GM21737 (cell line): ENCODE data around the gene PPY.
"Not testable (repeated sequence)": the region's sequence is repeated elsewhere in the genome, so short reads cannot be mapped to it uniquely, and the experiment has no call there.

Experiments used
- ATAC-seq: cut with Tn5 transposase; IDR thresholded peaks from one replicate; pipeline ENCODE4 v1.9.1; 2021; ENCODE audit warnings: mild to moderate bottlenecking, moderate library complexity; ENCODE audit not compliant: unreplicated experiment

PPY gene

DNA sequence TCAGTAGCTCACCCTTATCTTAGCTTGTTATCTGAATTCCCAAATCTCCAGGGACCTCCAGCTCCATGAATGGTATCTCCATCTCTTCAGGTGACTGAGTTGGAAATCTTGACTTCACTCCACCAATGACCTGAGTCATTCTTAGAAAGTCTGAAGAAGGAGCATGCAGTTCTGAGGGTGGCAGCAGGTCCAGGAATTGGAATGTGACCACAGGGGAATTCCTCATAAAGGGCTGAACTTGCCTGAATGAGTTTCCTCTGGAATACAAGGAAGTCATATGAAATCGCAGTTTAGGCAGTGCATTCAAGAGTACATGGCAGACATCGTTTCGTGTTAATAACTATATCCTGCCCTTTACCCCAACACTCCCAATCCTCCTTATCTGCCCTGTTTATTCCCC lies 24.0 kb upstream of the PPY start:
- no peak for ATAC-seq

DNA sequence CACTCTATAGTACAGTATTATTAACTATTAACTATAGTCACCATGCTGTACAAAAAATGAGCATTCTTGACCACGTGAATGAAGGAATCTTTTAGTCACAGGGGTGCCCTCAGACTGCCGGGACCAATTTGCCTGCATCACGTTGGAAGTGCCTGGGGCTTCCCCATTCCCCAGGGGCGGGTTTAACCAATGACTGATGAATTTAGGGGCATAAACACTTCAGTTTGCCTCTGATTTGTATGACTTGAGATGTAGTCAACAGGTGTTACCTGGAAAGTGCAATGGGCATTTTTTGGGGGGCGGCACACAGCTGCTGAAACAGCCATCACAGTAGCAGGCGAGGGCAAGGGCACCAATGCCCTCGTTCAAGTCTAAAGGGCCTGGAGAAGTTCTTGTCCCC lies 20.2 kb upstream of the PPY start:
- no peak for ATAC-seq

DNA sequence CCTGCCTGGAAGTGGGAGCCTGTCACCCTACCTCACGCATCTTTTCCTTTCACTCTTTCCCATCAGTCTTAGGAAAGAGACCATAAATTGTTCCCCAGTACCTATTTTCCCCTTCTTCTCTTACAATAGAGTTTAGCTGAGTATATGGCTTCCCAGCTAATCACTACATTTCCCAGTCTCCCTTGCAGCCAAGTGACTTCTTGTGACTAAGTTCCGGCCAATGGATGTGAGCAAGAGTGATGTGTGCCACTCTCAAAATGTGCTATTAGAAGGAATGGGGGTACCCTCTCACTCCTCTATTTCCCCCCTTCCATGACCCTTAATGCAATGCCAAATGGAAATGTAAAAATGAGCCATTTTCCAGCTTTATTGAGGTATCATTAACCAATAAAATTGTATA lies 19.7 kb upstream of the PPY start:
- ATAC-seq = no peak

DNA sequence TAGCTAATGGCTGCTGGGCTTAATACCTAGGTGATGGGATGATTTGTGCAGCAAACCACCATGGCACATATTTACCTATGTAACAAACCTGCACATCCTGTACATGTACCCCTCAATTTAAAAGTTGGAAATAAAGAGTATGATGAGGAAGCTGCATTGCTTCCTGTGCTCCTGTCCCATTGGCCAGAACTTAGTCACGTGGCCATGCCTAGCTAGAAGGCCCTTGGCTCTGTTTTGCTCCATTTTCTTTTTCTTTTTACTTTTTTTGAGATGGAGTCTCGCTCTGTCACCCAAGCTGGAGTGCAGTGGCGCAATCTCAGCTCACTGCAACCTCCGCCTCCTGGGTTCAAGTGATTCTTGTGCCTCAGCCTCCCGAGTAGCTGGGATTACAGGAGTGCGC lies 19.0 kb upstream of the PPY start:
- not testable (repeated sequence) for ATAC-seq

DNA sequence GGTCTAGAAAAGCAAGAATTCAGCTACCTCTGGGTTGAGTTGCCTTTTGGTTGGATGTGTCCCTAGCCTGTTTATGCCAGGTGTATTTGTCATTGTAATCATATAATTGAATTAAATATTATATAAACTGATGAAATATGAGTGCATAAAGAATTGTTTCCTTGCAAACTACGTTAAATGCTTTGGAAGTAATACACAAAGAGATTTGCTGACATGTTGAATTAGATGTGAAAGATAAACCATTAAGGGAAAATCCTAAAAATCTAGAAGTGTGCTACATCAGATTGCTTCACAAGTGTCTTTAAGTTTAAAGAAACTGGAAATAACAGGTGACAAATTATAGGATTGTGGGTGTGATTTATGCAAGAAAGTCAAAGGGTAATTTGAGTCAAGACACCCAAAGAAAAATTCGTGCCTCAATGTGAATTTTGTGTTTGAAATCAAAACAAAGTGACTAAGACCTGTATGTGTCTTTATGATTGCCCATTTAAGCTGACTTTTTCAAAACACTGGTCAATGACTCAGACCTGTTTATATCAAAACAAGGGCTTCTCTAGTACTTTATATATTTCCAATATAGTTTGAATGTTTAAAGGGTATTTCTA lies 16.6 kb upstream of the PPY start:
- no peak for ATAC-seq

DNA sequence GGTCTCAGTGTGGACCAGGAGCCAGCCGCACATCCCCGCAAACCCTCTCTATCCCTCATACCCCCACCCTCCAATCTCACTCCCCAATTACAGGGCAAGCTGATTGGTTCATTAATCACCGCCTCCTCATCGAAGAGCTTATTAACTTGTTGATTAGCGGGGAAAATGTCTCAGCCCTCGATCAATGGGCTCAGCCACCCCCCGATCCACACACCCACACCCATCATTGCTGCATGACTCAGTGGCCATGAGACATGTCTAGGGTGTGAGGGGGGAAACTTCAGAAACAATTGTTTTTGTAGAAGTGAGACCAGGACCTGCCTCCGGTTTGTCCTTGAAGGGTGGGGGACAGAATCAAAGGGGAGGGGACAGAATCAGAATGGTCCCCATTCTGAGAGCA lies 13.9 kb upstream of the PPY start:
- ATAC-seq = no peak

DNA sequence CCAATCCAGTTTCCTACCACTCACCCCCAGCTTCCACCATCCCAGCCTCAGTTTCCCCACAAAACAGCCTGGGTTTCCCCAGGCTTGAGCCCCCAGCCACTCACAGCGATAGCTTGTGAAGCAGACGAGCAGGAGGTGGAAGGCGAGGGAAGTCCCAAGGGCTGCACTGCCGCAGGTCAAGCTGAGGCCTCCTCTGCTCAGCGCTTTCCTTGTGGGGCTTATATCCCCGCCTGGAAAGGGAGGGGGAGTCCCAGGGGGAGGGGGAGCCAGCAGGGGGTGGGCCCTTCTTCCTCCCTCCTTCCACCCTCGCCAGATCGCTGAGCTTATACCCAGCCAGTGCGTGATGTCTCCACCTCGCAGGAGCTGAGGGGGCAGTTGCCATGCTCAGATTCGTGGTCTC lies 11.5 kb upstream of the PPY start, which contains the start of gene PYY:
Gene PYY, minus strand, starts transcription at position 195 of the 400 bp plus-strand sequence. CDS start 457 bp downstream, outside the sequence.
- no peak for ATAC-seq

DNA sequence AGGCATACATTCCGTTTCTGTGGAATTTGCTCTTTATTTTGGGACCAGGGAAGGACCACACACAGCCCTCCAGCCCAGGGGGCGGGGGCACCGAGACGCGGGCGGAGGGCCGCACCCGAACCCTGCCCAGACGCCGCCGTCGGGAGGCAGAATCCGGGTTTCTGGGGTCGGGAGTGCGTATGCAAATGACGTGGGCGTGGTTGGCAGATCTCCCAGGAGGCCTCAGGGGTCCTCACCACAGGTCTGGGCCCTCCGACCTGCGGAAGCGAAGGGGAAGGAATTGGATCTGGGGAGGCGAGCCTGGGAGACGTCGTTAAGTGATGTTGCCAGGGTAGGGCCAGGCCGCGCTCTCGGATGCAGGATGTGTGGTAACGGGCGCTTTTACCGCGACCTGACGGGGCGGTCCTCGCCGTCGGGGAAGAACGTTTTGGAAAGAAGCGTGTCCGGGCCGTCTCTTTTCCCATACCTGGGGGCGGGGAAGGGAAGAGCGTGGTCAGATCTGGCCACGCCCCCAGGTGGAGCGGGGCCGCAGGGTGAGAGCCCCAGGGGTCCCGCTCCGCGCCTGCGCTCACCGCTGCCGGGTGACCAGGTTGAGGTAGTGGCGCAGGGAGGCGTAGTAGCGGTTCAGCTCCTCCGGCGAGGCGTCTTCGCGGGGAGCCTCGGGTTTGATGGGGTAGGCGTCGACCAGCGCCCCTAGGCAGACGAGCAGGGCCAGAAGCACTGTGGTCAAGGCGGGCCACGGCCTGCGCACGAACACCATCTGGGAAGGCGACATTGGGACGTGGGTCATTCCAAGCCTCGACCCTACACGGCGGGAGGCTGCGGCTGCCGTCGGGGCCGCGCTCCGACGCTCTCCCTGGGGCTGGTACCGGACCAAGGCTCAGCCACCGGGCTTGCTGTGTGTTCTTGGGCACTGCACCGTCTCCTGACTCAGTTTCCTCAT lies 10.7 kb upstream of the PPY start:
- no peak for ATAC-seq

DNA sequence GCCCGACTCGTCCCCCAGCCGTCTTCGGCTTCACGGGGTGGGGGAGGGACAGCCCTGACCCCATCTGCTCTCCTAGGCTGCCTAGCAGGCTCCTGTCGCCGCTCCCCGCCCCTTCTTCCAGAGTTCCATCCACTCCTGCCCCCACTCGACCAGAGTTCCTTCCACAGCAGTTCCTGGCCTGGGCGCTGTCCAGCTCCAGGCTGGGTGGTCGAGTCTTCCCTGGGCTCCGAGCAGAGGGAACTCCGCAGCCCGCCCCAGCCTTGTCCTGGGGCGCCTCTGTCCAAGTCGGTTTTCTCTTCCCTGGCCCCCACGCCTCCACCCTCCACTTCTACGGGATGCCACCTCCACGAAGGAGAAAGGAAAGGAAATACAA lies 10.1 kb upstream of the PPY start:
- ATAC-seq = no peak

DNA sequence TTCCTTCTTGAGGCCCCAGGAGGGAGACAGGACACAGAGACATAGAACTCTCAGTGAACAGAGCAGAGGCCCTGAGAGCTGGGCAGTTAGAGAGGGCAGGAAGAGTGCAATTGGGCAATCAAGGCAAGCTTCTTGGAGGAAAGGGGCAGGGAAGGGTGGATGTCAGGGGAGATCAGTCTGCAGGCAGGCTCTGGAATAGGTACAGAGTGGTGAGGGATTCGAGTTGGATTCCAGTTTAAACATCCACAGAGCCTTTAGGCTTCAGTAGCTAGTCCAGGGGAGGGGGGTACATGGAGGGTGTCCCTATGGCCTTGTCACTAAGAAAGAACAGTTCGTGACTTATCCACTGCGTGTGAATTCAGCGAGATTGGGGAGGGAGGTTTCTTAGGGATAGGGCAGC lies 9.5 kb upstream of the PPY start:
- no peak for ATAC-seq

DNA sequence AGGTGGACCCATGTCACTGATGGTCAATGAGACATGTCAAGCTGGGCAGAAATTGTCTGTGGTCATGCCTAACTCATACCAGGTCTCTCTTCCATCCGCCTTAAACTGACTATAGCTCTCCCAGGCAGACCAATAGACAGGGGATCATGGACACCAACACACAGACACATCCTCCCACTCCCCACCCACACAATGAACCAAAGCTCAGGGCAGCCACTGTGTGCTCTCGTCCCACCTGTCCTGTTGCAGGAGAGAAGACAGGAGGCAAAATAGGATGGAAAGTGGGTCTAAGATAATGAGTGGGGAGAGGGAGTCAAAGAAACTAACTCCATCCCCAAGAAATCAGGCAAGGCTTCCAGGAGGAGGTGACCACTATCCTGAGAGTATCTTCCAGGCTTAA lies 8.3 kb upstream of the PPY start:
- ATAC-seq = no peak

DNA sequence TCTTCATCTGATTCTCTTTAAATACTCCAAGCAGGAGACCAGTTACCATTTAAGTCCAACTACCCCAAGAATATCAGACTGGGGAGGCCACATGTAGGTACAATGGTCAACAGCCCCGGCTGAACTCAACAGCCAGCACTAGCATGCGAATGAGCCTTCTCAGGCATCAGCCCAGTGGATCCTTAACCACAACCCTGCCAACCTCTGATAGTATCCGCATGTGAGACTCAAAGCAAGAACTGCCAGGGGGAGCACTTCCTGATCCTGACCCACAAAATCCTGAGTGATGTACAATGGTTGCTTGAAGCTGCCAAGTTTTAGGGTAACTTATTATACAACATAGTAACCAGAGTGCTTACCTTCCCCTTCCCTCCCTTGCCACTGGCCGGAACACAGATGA lies 7.5 kb upstream of the PPY start:
- no peak for ATAC-seq

DNA sequence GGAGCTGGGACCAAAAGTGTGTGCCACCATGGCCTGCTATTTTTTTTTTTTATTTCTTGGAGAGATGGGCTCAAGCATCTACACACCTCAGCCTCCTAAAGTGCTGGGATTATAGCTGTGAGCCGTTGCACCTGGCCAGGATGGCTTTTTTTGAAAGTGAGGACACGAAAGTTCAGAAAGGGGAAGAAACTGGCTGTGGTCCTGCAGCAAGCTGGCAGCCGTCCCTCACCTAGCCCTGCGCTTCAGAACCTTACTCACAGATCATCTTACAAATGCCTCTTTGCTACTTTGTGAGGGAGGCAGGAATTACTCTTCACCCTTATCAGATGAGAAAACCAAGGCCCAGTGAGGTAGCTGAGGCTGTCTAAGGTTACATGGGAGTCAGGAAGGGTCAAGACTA lies 4.5 kb upstream of the PPY start:
- ATAC-seq = no peak

DNA sequence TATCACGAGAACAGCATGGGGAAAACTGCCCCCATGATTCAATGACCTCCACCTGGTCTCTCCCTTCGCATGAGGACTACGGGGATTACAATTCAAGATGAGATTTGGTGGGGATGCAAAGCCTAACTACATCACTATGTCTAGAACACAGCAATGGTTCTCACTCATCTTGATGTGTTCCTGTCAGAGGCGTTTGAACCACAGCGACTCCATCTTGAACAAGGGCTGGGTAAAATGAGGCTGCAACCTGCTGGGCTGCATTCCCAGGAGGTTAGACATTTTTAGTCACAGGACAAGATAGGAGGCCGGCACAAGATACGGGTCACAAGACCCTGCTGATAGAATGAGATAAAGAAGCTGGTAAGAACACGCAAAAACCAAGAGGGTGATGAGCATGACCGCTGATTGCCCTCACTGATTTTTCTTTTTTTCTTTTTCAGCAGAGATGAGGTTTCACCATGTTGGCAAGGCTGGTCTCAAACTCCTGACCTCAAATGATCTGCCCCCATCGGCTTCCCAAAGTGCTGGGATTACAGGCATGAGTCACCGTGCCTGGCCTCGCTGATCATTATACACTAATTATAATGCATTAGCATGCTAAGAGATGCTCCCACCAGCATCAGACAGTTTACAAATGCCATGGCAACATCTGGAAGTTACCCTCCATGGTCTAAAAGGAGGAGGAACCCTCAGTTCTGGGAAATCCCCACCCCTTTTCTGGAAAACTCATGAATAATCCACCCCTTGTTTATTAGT lies 3.0 kb upstream of the PPY start:
- ATAC-seq = no peak

DNA sequence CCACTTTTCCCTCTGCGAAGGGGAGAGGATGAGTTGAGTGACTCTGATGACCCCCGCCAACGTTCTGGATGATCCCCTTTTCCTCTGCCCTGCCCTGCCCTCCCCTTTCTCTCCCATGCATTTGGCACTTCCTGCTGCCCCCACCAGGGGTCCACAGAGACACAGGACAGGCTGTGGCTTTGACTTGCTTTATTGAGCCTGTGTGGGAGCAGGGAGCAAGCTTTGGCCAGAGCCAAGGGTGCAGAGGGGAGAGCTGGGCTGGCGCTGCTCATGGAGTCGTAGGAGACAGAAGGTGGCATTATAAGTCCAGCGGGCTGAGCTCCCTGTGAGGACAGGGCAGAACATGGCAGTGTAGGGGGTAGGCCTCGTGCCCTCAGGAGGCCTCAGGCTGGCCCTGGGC lies 1.6 kb downstream of the PPY start:
- ATAC-seq = no peak

DNA sequence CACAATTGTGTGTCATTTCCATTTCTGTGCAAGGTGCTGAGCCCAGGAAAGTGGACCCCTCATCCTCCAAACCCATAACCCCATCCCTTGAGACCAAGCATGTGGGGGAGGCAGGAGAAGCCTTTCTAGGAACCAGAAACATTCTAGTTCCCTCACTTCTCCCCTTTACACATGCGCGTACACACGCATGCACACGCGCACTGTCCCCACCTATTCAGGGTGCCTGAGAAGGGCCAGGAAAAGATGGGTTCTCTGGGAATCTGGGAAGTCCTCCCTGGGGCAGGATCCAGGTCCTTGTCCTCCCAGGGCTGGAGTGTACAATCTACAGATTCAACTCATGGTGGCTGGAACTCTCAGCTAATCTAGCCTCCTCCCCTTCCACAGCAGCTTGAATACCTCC lies 2.4 kb downstream of the PPY start:
- no peak for ATAC-seq

DNA sequence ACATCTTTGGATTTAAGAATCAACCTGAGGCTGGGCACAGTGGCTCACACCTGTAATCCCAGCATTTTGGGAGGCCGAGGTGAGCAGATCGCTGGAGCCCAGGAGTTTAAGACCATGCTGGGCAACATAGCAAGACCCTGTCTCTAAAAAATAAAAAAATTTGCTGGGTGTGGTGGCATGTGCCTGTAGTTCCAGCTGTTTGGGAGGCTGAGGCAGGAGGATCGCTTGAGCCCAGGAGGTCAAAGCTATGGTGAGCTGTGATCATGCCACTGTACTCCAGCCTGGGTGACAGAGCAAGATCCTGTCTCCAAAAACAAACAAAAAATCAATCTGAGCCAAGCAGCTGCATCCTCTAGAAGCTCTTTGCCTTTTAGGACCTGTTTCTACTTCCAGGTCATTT lies 2.8 kb downstream of the PPY start:
- not testable (repeated sequence) for ATAC-seq

DNA sequence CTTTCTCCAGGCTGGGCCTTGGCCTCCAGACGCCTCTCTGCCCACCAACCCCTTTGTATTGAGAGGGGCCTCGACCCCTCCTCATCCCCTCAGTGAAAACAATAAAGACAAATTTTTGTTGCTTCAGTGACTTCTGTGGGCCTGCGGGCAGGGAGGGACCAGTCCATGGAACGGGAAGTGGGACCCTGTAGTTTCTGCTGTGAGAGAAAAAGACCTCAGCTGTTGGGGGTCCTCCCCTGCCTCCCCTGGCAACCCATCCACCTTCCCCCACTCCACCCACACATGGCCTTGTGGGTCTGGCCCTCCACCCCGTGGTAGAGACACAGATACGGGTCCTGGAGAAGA lies 3.5 kb downstream of the PPY start:
- ATAC-seq = no peak

DNA sequence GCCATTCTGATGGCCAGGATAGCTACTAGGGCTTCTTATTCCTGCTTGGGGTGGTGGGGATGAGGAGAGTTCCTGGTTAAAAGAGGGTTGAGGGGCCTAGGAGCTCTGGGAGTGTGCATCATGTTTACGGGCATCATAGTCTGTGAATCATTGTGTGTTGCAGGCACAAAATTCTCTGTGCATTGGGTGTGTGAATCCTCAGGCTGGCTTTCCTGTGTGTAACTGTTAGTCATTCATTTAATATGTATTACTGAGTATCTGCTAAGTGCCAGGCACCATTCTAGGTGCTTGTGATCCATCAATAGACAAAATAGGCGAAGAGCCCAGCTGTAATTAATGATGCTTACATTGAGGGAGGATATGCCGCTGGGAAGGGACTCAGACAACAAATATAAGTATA lies 5.8 kb downstream of the PPY start:
- ATAC-seq = no peak

DNA sequence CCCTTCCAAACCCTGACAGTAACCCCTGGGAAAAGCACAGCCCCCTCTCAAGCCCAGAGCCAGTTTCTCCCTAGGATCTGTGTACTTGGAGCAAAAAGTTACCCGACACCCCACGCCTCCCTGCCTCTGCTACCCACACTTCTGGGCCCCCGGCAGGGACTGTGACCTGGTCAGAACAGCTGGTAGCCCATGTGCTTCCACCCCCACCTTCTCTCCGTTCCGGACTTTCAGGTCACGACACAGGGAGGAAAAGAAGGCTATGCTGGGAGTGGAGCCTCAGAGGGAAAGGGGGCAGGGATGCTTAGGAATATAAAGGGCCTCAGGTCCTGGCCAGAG lies 6.4 kb downstream of the PPY start:
- ATAC-seq = no peak

DNA sequence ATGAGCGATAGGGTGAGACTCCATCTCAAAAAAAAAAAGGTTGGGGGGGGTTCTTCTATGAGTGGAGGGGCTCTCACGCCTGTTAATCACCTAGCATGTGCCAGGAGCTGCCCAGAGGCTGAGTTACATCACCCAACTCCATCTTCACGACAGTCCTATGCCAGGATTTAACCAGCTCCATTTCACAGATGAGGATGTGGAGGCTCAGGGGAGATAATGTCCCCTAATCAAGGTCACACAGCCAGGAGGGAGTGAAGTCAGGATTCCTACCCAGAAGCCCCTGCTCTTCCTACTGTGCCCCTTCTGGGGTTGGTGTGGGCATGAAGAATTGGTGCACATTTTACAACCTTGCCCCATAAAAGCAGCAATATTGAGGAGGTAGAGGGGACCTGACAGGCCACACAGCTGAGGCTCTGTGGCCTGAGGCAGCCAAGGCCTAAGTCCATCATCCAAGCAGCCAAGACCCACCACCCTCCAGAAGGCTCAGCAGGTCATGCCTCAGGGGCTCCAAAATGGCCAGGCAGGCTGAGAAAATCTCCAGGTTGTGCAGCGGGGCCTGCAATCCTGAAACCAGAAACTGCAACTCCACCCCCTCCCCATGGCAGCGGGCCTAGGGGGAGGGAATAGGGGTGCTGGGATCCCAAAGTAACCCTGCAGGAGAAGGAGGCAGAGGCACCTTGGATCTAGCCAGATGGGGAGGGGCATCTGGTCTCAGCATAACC lies 6.9 kb downstream of the PPY start:
- ATAC-seq = no peak
